ENCODE results near the gene PRKCA. TPM values are rescaled to one million over a fixed set of nuclear protein-coding genes. Genes with fewer than 3 reads are reported as not detected.

The PRKCA gene
- total and polyA plus RNA-seq, 2 of the 13 experiments (the other 11 are each of a cell fraction or from before 2014, with no cell fraction given): 18.5 to 21.5 TPM

GRCh38 chr17:66480243-66480642 is 177.8 kb downstream of the PRKCA start (continued):
- no peak for TF ChIP-seq SCMH1 (CRISPR knock-in tag; IDR thresholded peaks at IDR 0.05; ENCODE audit: borderline replicate concordance)
- TF ChIP-seq CSRNP2 (CRISPR knock-in tag; conservative IDR thresholded peaks at IDR 0.05; ENCODE audit: low read depth): no peak
- no peak for TF ChIP-seq STAT6 (CRISPR knock-in tag; IDR thresholded peaks at IDR 0.05; ENCODE audit: borderline replicate concordance)
- TF ChIP-seq REL (CRISPR knock-in tag; conservative IDR thresholded peaks at IDR 0.05): no peak
- no peak for TF ChIP-seq DNMT1 (CRISPR knock-in tag; IDR thresholded peaks at IDR 0.05)
- no peak for TF ChIP-seq ZNF580 (CRISPR knock-in tag; IDR thresholded peaks at IDR 0.05; ENCODE audit: borderline replicate concordance, low read depth)

GRCh38 chr17:66480802-66481201 is 178.4 kb downstream of the PRKCA start:
- Histone ChIP-seq H3K27ac (ENCODE audit: extremely low read length, insufficient read depth, low read length) (no peak overlapping the region), H3K4me3 (replicated peaks in 1 of 3; ENCODE audit: insufficient read depth in 1 of 3, low read depth in 2 of 3, low read length in 3 of 3) (no peak overlapping the region), H3K79me2 (ENCODE audit: insufficient read depth, low read length) (peaks cover 7% of the 10 kb centered on the region), H2AFZ (ENCODE audit: low read length) (no peak overlapping the region), H3K9ac (ENCODE audit: insufficient read depth, low read depth, low read length) (no peak overlapping the region), H3K9me3 (ENCODE audit: low read length) (no peaks in the 10 kb centered on the region), H3K4me2 (ENCODE audit: low read depth, low read length) (no peak overlapping the region), H3K4me1 (ENCODE audit: insufficient read depth, low read length) (peaks cover 28% of the 10 kb centered on the region), H4K20me1 (ENCODE audit: insufficient read depth, low read length) (no peaks in the 10 kb centered on the region), H3K27me3 (ENCODE audit: control insufficient read depth in 1 of 2, insufficient read depth in 2 of 2, low read length in 2 of 2) (no peaks in the 10 kb centered on the region), H3K36me3 (replicated peaks in 1 of 2; ENCODE audit: control insufficient read depth in 1 of 2, insufficient read depth in 2 of 2, low read length in 2 of 2) (no peaks in the 10 kb centered on the region)
- in situ Hi-C loops (cut with HindIII; ENCODE audit: extremely low pct_ligation_motif_present, low pct_unique_long_range_greater_than_20kb): no loop called here
- DNase-seq (ENCODE audit: low spot score): no peak
- POLR2A ChIA-PET: interaction anchor here (1.0 kb wide), 1 partner anchor 21 kb away, joined by 4 read pairs; no protein-coding TSS in a partner anchor
- intact Hi-C loops (cut with micrococcal nuclease; ENCODE audit: unreplicated experiment): no loop called here
- CTCF ChIA-PET (ENCODE audit: low intra/inter-chr PET ratio, low total read pairs): no interaction called here
- BruUV-seq (replicated peaks): no TSS peak
- no peak for FAIRE-seq
- 98% methylated on average over 7 of the region's 7 CpGs for WGBS (ENCODE audit: low lambda C conversion rate)
- TF ChIP-seq POLR2A (IDR thresholded peaks at IDR 0.05; ENCODE audit: insufficient read depth in 1 of 2, low read depth in 2 of 2, low read length in 2 of 2) (no peak), KAT8 (CRISPR knock-in tag; IDR thresholded peaks at IDR 0.05) (no peak), SOX13 (IDR thresholded peaks at IDR 0.05) (no peak), SOX13 (CRISPR knock-in tag; conservative IDR thresholded peaks at IDR 0.05 in 1 of 2, IDR thresholded peaks at IDR 0.05 in 1 of 2) (no peak), ZNF577 (CRISPR knock-in tag; IDR thresholded peaks at IDR 0.05; ENCODE audit: borderline replicate concordance, low read depth) (no peak), ZBTB44 (CRISPR knock-in tag; IDR thresholded peaks at IDR 0.05) (no peak), ZBTB10 (CRISPR knock-in tag; IDR thresholded peaks at IDR 0.05; ENCODE audit: borderline replicate concordance) (no peak)
- ATAC-seq: no peak

Measured in HepG2 (cell line).